ENCODE data around the gene FOSB.

- TF ChIP-seq POLR2AphosphoS5 (IDR thresholded peaks at IDR 0.05; ENCODE audit: insufficient read depth in 1 of 2, low read depth in 1 of 2) (peak; percentile 54 to 84), CTCF (IDR thresholded peaks at IDR 0.05) (peak; percentile 91 to 99 (median 97))
These were observed 10.8 kb downstream of the FOSB start for GRCh38 chr19:45478454-45479238.
